Esophagus squamous epithelium (tissue), 5 donors: ENCODE results near the gene ACAN. TPM values are rescaled to one million over a fixed set of nuclear protein-coding genes. Genes with fewer than 3 reads are reported as not detected.

Experiments
- DNase-seq: peaks from one replicate; lab custom pipeline; 2025; lab: John Stamatoyannopoulos, UW
- H3K27ac ChIP-seq, 4 donors: fragments of 200-600 bp; sonication (generic); one replicate each; pipeline ENCODE4 v1.5.1; 2016 to 2019; ENCODE audit warnings: mild to moderate bottlenecking in 1 of 4
- H3K27me3 ChIP-seq, 4 donors: fragments of 200-600 bp; sonication (generic); 1 replicate in 3 of 4; 2 replicates in 1 of 4; pipeline versions ENCODE4 v1.5.1 to v1.6.0; 2017 to 2021; ENCODE audit warnings: antibody characterized with exemption in 1 of 4
- H3K36me3 ChIP-seq, 3 donors: fragments of 200-600 bp; sonication (generic); one replicate each; pipeline ENCODE4 v1.5.1; 2016 to 2019
- H3K4me1 ChIP-seq, 3 donors: fragments of 200-600 bp; sonication (generic); one replicate each; pipeline ENCODE4 v1.5.1; 2017 to 2019
- H3K4me3 ChIP-seq, 4 donors: fragments of 200-600 bp; sonication (generic); 1 replicate in 3 of 4; 2 replicates in 1 of 4; pipeline ENCODE4 v1.5.1; 2016 to 2019; ENCODE audit warnings: mild to moderate bottlenecking in 2 of 4, moderate library complexity in 1 of 4
- H3K9me3 ChIP-seq, 3 donors: fragments of 200-600 bp; sonication (generic); one replicate each; pipeline ENCODE4 v1.5.1; 2016 to 2019
- POLR2A ChIP-seq, 4 donors: fragments of 450-650 bp; IDR thresholded peaks; one replicate each; pipeline ENCODE4 v1.6.1; 2017; ENCODE audit warnings: antibody characterized with exemption in 4 of 4, mild to moderate bottlenecking in 4 of 4, moderate library complexity in 3 of 4
- WGBS, 2 donors: methylation state at CpG; one replicate each; pipeline ENCODE4 v1.1.5; 2018; 5-methylcytosine and 5-hydroxymethylcytosine counted together
- intact Hi-C: fragments of 100-400 bp; cut with DNase I; formaldehyde crosslinking; loops from one replicate; pipeline ENCODE4 v1.15.0; 2022
- total RNA-seq, 4 donors: library from RNA; depleted of rRNA; stranded (reverse); fragments of >200 nt; gene quantifications; one replicate each; pipeline ENCODE4 v1.1.0, GENCODE V29; 2016
- TF ChIP-seq, protein P1 (sequence below), 6 experiments: fragments of 450-650 bp in 4 of 6; fragments of 200-600 bp in 2 of 6; sonication (generic) in 2 of 6; IDR thresholded peaks; one replicate each; pipeline ENCODE4 v1.5.1; 2016 to 2019; ENCODE audit warnings: antibody characterized with exemption in 6 of 6, mild to moderate bottlenecking in 4 of 6, moderate library complexity in 4 of 6
- donor health status: DM: yes; HTN: yes; CAD: no.

Gene ACAN
- total RNA-seq: 1 to 10 TPM in 1 of 4 donors, under 1 TPM in 2, not detected in 1; 0.34 to 2.6 (median 0.76) TPM

- no peak for DNase-seq
- Histone ChIP-seq H3K27ac (no peak within 1 kb of the TSS), H3K36me3 (no peaks in the 10 kb centered on the region), H3K4me1 (peaks cover 0 to 11% (median 0%) of the 10 kb centered on the region in 3 donors), H3K27me3 (peaks cover 6 to 99% (median 8%) of the 10 kb centered on the region in 4 donors), H3K4me3 (peak within 1 kb of the TSS in 2 of 4 donors; percentile 20 to 45), H3K9me3 (no peaks in the 10 kb centered on the region)
- intact Hi-C loops: no loop called here
- TF ChIP-seq POLR2A (IDR thresholded peaks at IDR 0.05): no peak
- TF ChIP-seq, protein P1, sequence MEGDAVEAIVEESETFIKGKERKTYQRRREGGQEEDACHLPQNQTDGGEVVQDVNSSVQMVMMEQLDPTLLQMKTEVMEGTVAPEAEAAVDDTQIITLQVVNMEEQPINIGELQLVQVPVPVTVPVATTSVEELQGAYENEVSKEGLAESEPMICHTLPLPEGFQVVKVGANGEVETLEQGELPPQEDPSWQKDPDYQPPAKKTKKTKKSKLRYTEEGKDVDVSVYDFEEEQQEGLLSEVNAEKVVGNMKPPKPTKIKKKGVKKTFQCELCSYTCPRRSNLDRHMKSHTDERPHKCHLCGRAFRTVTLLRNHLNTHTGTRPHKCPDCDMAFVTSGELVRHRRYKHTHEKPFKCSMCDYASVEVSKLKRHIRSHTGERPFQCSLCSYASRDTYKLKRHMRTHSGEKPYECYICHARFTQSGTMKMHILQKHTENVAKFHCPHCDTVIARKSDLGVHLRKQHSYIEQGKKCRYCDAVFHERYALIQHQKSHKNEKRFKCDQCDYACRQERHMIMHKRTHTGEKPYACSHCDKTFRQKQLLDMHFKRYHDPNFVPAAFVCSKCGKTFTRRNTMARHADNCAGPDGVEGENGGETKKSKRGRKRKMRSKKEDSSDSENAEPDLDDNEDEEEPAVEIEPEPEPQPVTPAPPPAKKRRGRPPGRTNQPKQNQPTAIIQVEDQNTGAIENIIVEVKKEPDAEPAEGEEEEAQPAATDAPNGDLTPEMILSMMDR (IDR thresholded peaks at IDR 0.05): no peak
- WGBS, 2 donors: 0% methylated on average over 1 of the region's 61 CpGs; no CpG with 5 or more reads in 1 of the 2 donors
Measured at GRCh38 chr15:88803241-88803919, at the start of gene ACAN. Gene ACAN (plus strand): TSS chr15:88803436. CDS start chr15:88836207, 32,771 bp downstream.

DNA sequence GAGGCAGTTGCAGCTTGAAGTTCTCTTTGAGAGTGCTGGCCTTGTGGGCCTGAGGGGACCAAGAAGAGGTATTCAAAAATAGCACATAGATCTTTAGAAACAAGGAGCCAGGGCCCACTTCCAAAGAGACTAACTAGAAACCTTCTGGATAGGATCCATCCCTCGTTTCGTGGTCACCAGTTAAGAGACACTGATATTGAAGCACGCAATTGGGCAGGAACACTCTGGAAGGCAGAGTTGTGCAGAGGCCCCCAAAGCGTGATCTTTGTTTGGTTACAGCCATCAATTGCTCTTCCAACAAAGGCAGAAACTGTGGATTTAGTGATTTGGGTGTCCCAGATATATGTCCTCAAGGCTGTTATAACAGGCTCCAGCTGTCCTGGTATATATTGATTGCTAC lies 46.7 kb upstream of the ACAN start:
- TF ChIP-seq, protein P1 (IDR thresholded peaks at IDR 0.05): no peak
- no peak for TF ChIP-seq POLR2A (IDR thresholded peaks at IDR 0.05)
- H3K4me1 ChIP-seq: no peaks in the 10 kb centered on the region
- H3K27me3 ChIP-seq: peaks cover 0 to 10% (median 0%) of the 10 kb centered on the region in 4 donors
- no peak for DNase-seq
- intact Hi-C loops: no loop called here
- WGBS, 2 donors: 78 to 79% methylated on average over 4 of the region's 4 CpGs
- H3K4me3 ChIP-seq: no peak overlapping the region
- peaks cover 0 to 3% (median 0%) of the 10 kb centered on the region in 3 donors for H3K9me3 ChIP-seq
- H3K36me3 ChIP-seq: no peaks in the 10 kb centered on the region
- no peak overlapping the region for H3K27ac ChIP-seq

- TF ChIP-seq, protein P1 (IDR thresholded peaks at IDR 0.05): no peak
- TF ChIP-seq POLR2A (IDR thresholded peaks at IDR 0.05): no peak
- H3K27me3 ChIP-seq: peaks cover 0 to 10% (median 0%) of the 10 kb centered on the region in 4 donors
- no peaks in the 10 kb centered on the region for H3K36me3 ChIP-seq
- WGBS, 2 donors: 70 to 77% methylated on average over 3 of the region's 3 CpGs
- no peak overlapping the region for H3K4me3 ChIP-seq
- no peak overlapping the region for H3K27ac ChIP-seq
- intact Hi-C loops: no loop called here
- no peaks in the 10 kb centered on the region for H3K4me1 ChIP-seq
- H3K9me3 ChIP-seq: peaks cover 0 to 3% (median 0%) of the 10 kb centered on the region in 3 donors
- no peak for DNase-seq
Measured at GRCh38 chr15:88756921-88757320, 46.3 kb upstream of the ACAN start.

GRCh38 chr15:88759872-88760271 lies 43.4 kb upstream of the ACAN start:
- intact Hi-C loops: no loop called here
- DNase-seq: no peak
- H3K36me3 ChIP-seq: no peaks in the 10 kb centered on the region

DNA sequence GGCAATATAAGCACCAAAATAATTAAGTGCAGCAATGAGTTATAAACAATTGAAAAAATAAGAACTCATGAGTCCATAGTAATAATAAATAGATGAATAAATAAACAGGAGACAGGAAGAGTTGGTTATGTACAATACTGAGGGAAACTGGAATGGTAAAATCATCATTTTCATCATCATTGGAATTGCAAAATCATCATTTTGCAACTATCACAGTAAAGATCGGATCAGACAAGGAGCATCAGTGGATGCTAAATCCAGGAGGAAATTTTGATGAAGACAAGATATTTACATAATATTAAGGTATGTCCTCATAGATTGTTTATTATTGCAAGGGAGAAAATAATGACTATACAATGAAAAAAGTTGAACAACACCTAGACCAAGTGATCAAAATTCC lies 38.8 kb upstream of the ACAN start:
- DNase-seq: no peak
- Histone ChIP-seq H3K4me1 (no peaks in the 10 kb centered on the region), H3K27me3 (peaks cover 0 to 52% (median 3%) of the 10 kb centered on the region in 4 donors), H3K27ac (no peak overlapping the region), H3K36me3 (no peaks in the 10 kb centered on the region), H3K4me3 (no peak overlapping the region), H3K9me3 (peaks cover 0 to 3% (median 1%) of the 10 kb centered on the region in 3 donors)
- intact Hi-C loops: no loop called here
- TF ChIP-seq, protein P1 (IDR thresholded peaks at IDR 0.05): no peak
- no peak for TF ChIP-seq POLR2A (IDR thresholded peaks at IDR 0.05)
- WGBS, 2 donors: 78 to 96% methylated on average over 1 of the region's 1 CpG

More at GRCh38 chr15:88759872-88760271, 43.4 kb upstream of the ACAN start:
- Histone ChIP-seq H3K27ac (no peak overlapping the region), H3K4me1 (no peaks in the 10 kb centered on the region), H3K27me3 (peaks cover 0 to 17% (median 0%) of the 10 kb centered on the region in 4 donors), H3K4me3 (no peak overlapping the region), H3K9me3 (peaks cover 0 to 3% (median 0%) of the 10 kb centered on the region in 3 donors)
- 9 to 29% methylated on average over 1 of the region's 1 CpG for WGBS, 2 donors
- TF ChIP-seq, protein P1 (IDR thresholded peaks at IDR 0.05): no peak
- TF ChIP-seq POLR2A (IDR thresholded peaks at IDR 0.05): no peak
